ENCODE data around the gene SLC25A23. TPM values are rescaled to one million over a fixed set of nuclear protein-coding genes. Genes with fewer than 3 reads are reported as not detected.

SLC25A23 gene
- total and polyA plus RNA-seq, 2 donors (not counting 1 experiment from before 2014, with no cell fraction given) = 9.3 to 25.3 TPM

DNA sequence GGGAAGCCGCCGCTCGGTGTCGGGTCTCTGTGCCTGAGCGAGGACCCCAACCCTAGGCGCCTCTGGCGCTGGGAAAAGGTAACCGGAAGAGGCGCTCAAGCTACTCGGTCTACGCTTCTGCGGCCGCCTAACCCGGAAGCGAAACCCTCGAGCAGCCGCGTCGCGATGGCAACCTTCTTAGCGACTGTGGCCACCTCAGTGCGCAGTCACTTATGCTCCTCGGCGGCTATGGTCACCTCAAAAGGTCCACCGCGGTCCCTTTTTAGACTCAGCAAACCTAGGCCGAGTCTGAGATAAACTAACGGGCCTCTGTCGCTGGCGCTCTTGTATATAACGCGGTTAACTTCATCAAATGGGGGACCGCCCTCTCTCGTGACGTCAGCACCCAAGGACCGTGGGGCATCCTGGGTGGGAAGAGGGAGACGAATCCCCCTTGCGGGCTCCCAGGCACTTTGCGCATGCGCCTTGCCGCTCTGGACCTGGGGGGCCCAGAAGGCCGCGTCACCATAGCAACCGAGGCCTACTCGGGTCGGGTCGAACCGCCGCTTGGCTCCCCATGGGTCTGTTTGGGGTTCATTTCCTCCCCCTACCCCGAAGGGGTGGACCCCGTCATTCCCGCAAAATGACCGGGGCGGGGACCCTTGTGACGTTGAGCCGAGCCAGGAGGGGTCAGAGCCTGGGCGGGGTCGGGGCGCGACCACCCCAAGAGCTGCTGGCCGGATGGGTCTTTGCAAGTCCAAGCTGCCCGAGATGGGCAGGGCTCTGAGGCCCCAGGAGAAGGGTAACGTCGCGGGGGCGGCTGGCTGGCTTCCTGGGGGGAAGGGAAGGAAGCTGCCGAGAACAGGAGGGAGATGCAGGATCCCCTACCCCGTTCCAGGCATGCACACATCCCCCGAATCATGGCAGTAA lies 66.3 kb downstream of the SLC25A23 start, which contains the start of gene GTF2F1:
TSS of gene GTF2F1 (minus strand) at position 91 of the 909 bp plus-strand sequence. CDS start 169 bp downstream, outside the sequence.
- DNase-seq (peak; percentile 98), ATAC-seq (ENCODE audit: low read depth) (peak; percentile 82)
- WGBS (ENCODE audit: insufficient coverage) = under 1% methylated on average over 62 of the region's 69 CpGs
- Histone ChIP-seq H4K20me1 (ENCODE audit: control insufficient read depth, insufficient read depth, low read length, poor library complexity, severe bottlenecking) (no peaks in the 10 kb centered on the region), H3K9ac (ENCODE audit: low read length) (peak within 1 kb of the TSS; percentile 92), H3K36me3 (replicated peaks in 1 of 2; ENCODE audit: control extremely low read depth in 1 of 2, control insufficient read depth in 1 of 2, extremely low read depth in 1 of 2, insufficient read depth in 2 of 2, low read length in 1 of 2) (peaks cover 3 to 13% of the 10 kb centered on the region in 2 experiments), H3K27me3 (replicated peaks in 1 of 4; ENCODE audit: control extremely low read depth in 1 of 4, control insufficient read depth in 3 of 4, insufficient read depth in 4 of 4, low read length in 3 of 4) (no peaks in the 10 kb centered on the region), H3K4me3 (ENCODE audit: control extremely low read depth in 1 of 5, extremely low read depth in 1 of 5, insufficient read depth in 1 of 5, low read depth in 2 of 5, low read length in 4 of 5) (peak within 1 kb of the TSS; percentile 70 to 91 (median 83)), H2AFZ (ENCODE audit: insufficient read depth, low read depth, low read length, poor library complexity, severe bottlenecking) (peak within 1 kb of the TSS; percentile 84), H3K4me2 (replicated peaks; ENCODE audit: low read depth, low read length, poor library complexity, severe bottlenecking) (peak within 1 kb of the TSS; percentile 91), H3K27ac (ENCODE audit: low read length in 2 of 2) (peak within 1 kb of the TSS; percentile 73 to 95), H3K4me1 (ENCODE audit: control insufficient read depth in 2 of 2, insufficient read depth in 2 of 2, low read length in 2 of 2) (peaks cover 15 to 16% of the 10 kb centered on the region in 2 donors), H3K9me3 (ENCODE audit: control extremely low read depth in 1 of 3, control insufficient read depth in 2 of 3, insufficient read depth in 1 of 3, low read length in 2 of 3) (no peaks in the 10 kb centered on the region), H3K79me2 (ENCODE audit: control insufficient read depth, insufficient read depth, low read length) (peaks cover 18% of the 10 kb centered on the region)
- ChIA-PET CTCF (interaction anchor here (0.6 to 1.4 kb wide), 3 partner anchors 21 to 123 kb away, joined by 3 to 5 read pairs (median 3); partner anchors contain the start of genes ALKBH7 and CLPP), POLR2A (interaction anchor here (0.6 to 2.7 kb wide), 4 partner anchors 17 to 1224 kb away, joined by 3 to 15 read pairs (median 10); partner anchors contain the start of genes ALKBH7 and KHSRP)
- peak within 1 kb of the TSS; percentile 95 for H3K4me3 Mint-ChIP-seq
- no peaks in the 10 kb centered on the region for H3K27me3 Mint-ChIP-seq
- H3K4me1 Mint-ChIP-seq = peaks cover 26% of the 10 kb centered on the region
- intact Hi-C loops (cut with micrococcal nuclease) = loop anchor here (1.0 kb wide), 5 partner anchors 20 to 194 kb away; partner anchors contain the start of gene CLPP
- TF ChIP-seq, protein P1, sequence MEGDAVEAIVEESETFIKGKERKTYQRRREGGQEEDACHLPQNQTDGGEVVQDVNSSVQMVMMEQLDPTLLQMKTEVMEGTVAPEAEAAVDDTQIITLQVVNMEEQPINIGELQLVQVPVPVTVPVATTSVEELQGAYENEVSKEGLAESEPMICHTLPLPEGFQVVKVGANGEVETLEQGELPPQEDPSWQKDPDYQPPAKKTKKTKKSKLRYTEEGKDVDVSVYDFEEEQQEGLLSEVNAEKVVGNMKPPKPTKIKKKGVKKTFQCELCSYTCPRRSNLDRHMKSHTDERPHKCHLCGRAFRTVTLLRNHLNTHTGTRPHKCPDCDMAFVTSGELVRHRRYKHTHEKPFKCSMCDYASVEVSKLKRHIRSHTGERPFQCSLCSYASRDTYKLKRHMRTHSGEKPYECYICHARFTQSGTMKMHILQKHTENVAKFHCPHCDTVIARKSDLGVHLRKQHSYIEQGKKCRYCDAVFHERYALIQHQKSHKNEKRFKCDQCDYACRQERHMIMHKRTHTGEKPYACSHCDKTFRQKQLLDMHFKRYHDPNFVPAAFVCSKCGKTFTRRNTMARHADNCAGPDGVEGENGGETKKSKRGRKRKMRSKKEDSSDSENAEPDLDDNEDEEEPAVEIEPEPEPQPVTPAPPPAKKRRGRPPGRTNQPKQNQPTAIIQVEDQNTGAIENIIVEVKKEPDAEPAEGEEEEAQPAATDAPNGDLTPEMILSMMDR (IDR thresholded peaks at IDR 0.05) = no peak
- TF ChIP-seq EZH2 (IDR thresholded peaks at IDR 0.05; ENCODE audit: borderline replicate concordance, insufficient read depth, low read depth, low read length, poor library complexity, severe bottlenecking) = no peak
- H3K27ac Mint-ChIP-seq = peak within 1 kb of the TSS; percentile 97
- no peaks in the 10 kb centered on the region for H3K9me3 Mint-ChIP-seq (ENCODE audit: insufficient read depth)

Measured in B cell (primary cell).